Neural cell (in vitro differentiated cells): Measurements from ENCODE around the gene KCNQ1OT1. TPM values are rescaled to one million over a fixed set of nuclear protein-coding genes. Genes with fewer than 3 reads are reported as not detected.

Experiments used
- H2AFZ ChIP-seq: fragments of 200-600, 300-800 bp; sonication (generic), shearing (Covaris generic); 2 replicates; pipeline ENCODE4 v1.6.0; 2014; ENCODE audit warnings: low read depth, mild to moderate bottlenecking, antibody characterized with exemption, low read length, moderate library complexity
- H3F3A ChIP-seq: fragments of 200-600 bp; shearing (Covaris generic); 2 replicates; pipeline ENCODE4 v1.6.1; 2016; ENCODE audit warnings: mild to moderate bottlenecking, moderate library complexity, mixed read lengths, antibody characterized with exemption, low read length; ENCODE audit not compliant: insufficient read depth, poor library complexity, severe bottlenecking
- H3K27ac ChIP-seq: fragments of 200-600, 300-800 bp; sonication (generic), shearing (Covaris generic); 2 replicates; pipeline ENCODE4 v1.5.1; 2014; ENCODE audit warnings: mild to moderate bottlenecking, low read length, moderate library complexity
- H3K27me3 ChIP-seq: fragments of 300-800, 200-600 bp; sonication (generic), shearing (Covaris generic); 2 replicates; pipeline ENCODE4 v1.6.0; 2014; ENCODE audit warnings: mild to moderate bottlenecking, low read depth, low read length, moderate library complexity; ENCODE audit not compliant: insufficient read depth
- H3K36me3 ChIP-seq: fragments of 300-800, 200-600 bp; sonication (generic), shearing (Covaris generic); 2 replicates; pipeline ENCODE4 v1.5.1; 2014; ENCODE audit warnings: mild to moderate bottlenecking, antibody characterized with exemption, low read length, moderate library complexity; ENCODE audit not compliant: insufficient read depth
- H3K4me2 ChIP-seq: fragments of 300-800, 200-600 bp; sonication (generic), shearing (Covaris generic); 2 replicates; pipeline ENCODE4 v1.6.0; 2014; ENCODE audit warnings: mild to moderate bottlenecking, low read length
- H3K4me3 ChIP-seq: fragments of 300-800, 200-600 bp; sonication (generic), shearing (Covaris generic); 2 replicates; pipeline ENCODE4 v1.5.1; 2014; ENCODE audit warnings: mild to moderate bottlenecking, low read length, moderate library complexity
- H3K79me2 ChIP-seq: fragments of 200-600 bp; shearing (Covaris generic); replicated peaks from 2 replicates; pipeline ENCODE4 v1.6.0; 2014; ENCODE audit warnings: mild to moderate bottlenecking, low read length, moderate library complexity; ENCODE audit not compliant: insufficient read depth
- H3K9ac ChIP-seq: fragments of 300-800, 200-600 bp; sonication (generic), shearing (Covaris generic); 2 replicates; pipeline ENCODE4 v1.6.1; 2016; ENCODE audit warnings: mild to moderate bottlenecking, low read length, mixed read lengths
- H3K9me2 ChIP-seq: fragments of 200-600 bp; shearing (Covaris generic); 2 replicates; pipeline ENCODE4 v1.6.1; 2016; ENCODE audit warnings: mild to moderate bottlenecking, low read length, mixed read lengths; ENCODE audit not compliant: insufficient read depth
- H3K9me3 ChIP-seq: fragments of 200-600, 300-800 bp; sonication (generic), shearing (Covaris generic); 2 replicates; pipeline ENCODE4 v1.6.1; 2016; ENCODE audit warnings: mild to moderate bottlenecking, mixed run types, low read length, moderate library complexity, mixed read lengths
- H4K20me1 ChIP-seq: fragments of 200-600 bp; shearing (Covaris generic); 2 replicates; pipeline ENCODE4 v1.6.1; 2016; ENCODE audit warnings: mild to moderate bottlenecking, mixed run types; ENCODE audit not compliant: insufficient read depth
- EP300 ChIP-seq: fragments of 450-650 bp; conservative IDR thresholded peaks from 2 replicates; pipeline ENCODE4 v1.6.1; 2014; ENCODE audit warnings: antibody characterized with exemption, mild to moderate bottlenecking, moderate library complexity; ENCODE audit not compliant: poor library complexity, severe bottlenecking
- EZH2 ChIP-seq: fragments of 200-600, 300-800 bp; shearing (Covaris generic), sonication (generic); IDR thresholded peaks from 2 replicates; pipeline ENCODE4 v1.6.1; 2014; ENCODE audit warnings: antibody characterized with exemption, low read length, borderline replicate concordance, mild to moderate bottlenecking; ENCODE audit not compliant: insufficient read depth, poor library complexity, severe bottlenecking
- MXI1 ChIP-seq: fragments of 450-650 bp; conservative IDR thresholded peaks from 2 replicates; pipeline ENCODE4 v1.6.1; 2014; ENCODE audit warnings: antibody characterized with exemption, mild to moderate bottlenecking; ENCODE audit not compliant: poor library complexity, severe bottlenecking
- POLR2AphosphoS5 ChIP-seq: IDR thresholded peaks from 2 replicates; pipeline ENCODE4 v1.6.1; 2012
- RAD21 ChIP-seq: fragments of 450-650 bp; conservative IDR thresholded peaks from 2 replicates; pipeline ENCODE4 v1.6.1; 2014; ENCODE audit warnings: antibody characterized with exemption, mild to moderate bottlenecking, moderate library complexity
- REST ChIP-seq: IDR thresholded peaks from 2 replicates; pipeline ENCODE4 v1.6.1; 2012; ENCODE audit warnings: borderline replicate concordance
- SMC3 ChIP-seq: fragments of 450-650 bp; conservative IDR thresholded peaks from 2 replicates; pipeline ENCODE4 v1.6.1; 2014; ENCODE audit warnings: antibody characterized with exemption, mild to moderate bottlenecking, moderate library complexity; ENCODE audit not compliant: poor library complexity
- TAF1 ChIP-seq: IDR thresholded peaks from 2 replicates; pipeline ENCODE4 v1.6.1; 2012; ENCODE audit warnings: low read depth
- polyA plus RNA-seq: library from polyadenylated mRNA; depleted of rRNA; stranded (reverse); fragments of >200 nt; gene quantifications from 2 replicates; pipeline ENCODE4 v1.2.3, GENCODE V29; 2014
- TF ChIP-seq, protein P1 (sequence below): fragments of 450-650 bp; IDR thresholded peaks from 2 replicates; pipeline ENCODE4 v1.5.1; 2014; ENCODE audit warnings: antibody characterized with exemption, mild to moderate bottlenecking, moderate library complexity; ENCODE audit not compliant: poor library complexity, severe bottlenecking

KCNQ1OT1 gene
- polyA plus RNA-seq, 1 donor from 2014 or later, result 0.12 TPM

- Histone ChIP-seq H3K9me2 (no peaks in the 10 kb centered on the region), H3K27me3 (no peaks in the 10 kb centered on the region), H3K9me3 (peaks cover 11% of the 10 kb centered on the region), H3K36me3 (no peaks in the 10 kb centered on the region), H2AFZ (no peak overlapping the region), H4K20me1 (no peaks in the 10 kb centered on the region), H3K4me2 (no peak overlapping the region), H3F3A (no peaks in the 10 kb centered on the region), H3K9ac (no peak overlapping the region), H3K79me2 (no peaks in the 10 kb centered on the region), H3K4me3 (no peak overlapping the region), H3K27ac (no peak overlapping the region)
- no peak for TF ChIP-seq EZH2
- no peak for TF ChIP-seq RAD21
- no peak for TF ChIP-seq REST
These were observed 100.1 kb downstream of the KCNQ1OT1 start for GRCh38 chr11:2599561-2600189.

GRCh38 chr11:2595204-2595603 is 104.6 kb downstream of the KCNQ1OT1 start:
- H3K27ac ChIP-seq, result no peak overlapping the region
- no peaks in the 10 kb centered on the region for H4K20me1 ChIP-seq
- H3K4me3 ChIP-seq, result no peak overlapping the region
- H3K36me3 ChIP-seq, result no peaks in the 10 kb centered on the region
- no peaks in the 10 kb centered on the region for H3K27me3 ChIP-seq
- TF ChIP-seq EP300, result no peak
- no peak for TF ChIP-seq MXI1
- TF ChIP-seq POLR2AphosphoS5, result no peak
- TF ChIP-seq RAD21, result no peak
- TF ChIP-seq, protein P1, sequence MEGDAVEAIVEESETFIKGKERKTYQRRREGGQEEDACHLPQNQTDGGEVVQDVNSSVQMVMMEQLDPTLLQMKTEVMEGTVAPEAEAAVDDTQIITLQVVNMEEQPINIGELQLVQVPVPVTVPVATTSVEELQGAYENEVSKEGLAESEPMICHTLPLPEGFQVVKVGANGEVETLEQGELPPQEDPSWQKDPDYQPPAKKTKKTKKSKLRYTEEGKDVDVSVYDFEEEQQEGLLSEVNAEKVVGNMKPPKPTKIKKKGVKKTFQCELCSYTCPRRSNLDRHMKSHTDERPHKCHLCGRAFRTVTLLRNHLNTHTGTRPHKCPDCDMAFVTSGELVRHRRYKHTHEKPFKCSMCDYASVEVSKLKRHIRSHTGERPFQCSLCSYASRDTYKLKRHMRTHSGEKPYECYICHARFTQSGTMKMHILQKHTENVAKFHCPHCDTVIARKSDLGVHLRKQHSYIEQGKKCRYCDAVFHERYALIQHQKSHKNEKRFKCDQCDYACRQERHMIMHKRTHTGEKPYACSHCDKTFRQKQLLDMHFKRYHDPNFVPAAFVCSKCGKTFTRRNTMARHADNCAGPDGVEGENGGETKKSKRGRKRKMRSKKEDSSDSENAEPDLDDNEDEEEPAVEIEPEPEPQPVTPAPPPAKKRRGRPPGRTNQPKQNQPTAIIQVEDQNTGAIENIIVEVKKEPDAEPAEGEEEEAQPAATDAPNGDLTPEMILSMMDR, result no peak
- TF ChIP-seq REST, result no peak
- no peak for TF ChIP-seq EZH2
- no peak for TF ChIP-seq TAF1
- TF ChIP-seq SMC3, result no peak
- H2AFZ ChIP-seq, result no peak overlapping the region
- H3K9ac ChIP-seq, result no peak overlapping the region
- H3K4me2 ChIP-seq, result no peak overlapping the region
- H3F3A ChIP-seq, result no peaks in the 10 kb centered on the region
- H3K79me2 ChIP-seq, result no peaks in the 10 kb centered on the region
- peaks cover 14% of the 10 kb centered on the region for H3K9me3 ChIP-seq
- no peaks in the 10 kb centered on the region for H3K9me2 ChIP-seq
